ENCODE data around the gene MYH11.

The MYH11 gene

DNA sequence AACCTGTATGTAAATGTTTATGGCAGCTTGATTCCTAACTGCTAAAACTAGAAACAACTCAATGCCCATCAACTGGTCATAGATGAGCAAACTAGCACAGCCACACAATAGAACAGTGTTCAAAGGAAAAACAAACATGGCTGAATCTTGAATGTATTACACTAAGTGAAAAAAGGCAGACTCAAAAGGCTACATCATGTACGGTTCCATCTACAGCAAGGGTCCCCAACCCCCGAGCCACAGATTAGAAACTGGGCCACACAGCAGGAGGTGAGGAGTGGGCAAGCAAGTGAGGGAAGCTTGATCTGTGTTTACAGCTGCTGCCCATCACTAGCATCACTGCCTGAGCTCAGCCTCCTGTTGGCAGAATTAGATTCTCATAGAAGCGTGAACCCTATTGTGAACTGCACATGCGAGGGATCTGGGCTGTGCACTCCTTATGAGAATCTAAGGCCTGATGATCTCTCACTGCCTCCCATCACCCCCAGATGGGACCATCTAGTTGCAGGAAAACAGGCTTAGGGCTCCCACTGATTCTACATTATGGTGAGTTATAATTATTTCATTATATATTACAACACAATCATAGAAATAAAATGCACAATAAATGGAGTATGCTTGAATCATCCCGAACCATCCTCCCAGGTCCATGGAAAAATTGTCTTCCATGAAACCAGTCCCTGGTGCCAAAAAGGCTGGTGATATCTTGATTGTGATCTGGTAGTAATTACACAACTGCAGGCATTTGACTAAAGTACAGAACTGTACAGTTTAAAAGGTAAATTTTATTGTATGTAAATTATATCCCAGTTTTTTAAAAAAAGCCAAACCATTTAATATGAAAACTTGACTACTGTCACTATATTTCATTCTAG, 23.8 kb upstream of the MYH11 start:
- DNase-seq (ENCODE audit: low read depth, low spot score): no peak
- H3K4me3 ChIP-seq (ENCODE audit: low read depth, low read length): no peak overlapping the region
- TF ChIP-seq, protein P1, sequence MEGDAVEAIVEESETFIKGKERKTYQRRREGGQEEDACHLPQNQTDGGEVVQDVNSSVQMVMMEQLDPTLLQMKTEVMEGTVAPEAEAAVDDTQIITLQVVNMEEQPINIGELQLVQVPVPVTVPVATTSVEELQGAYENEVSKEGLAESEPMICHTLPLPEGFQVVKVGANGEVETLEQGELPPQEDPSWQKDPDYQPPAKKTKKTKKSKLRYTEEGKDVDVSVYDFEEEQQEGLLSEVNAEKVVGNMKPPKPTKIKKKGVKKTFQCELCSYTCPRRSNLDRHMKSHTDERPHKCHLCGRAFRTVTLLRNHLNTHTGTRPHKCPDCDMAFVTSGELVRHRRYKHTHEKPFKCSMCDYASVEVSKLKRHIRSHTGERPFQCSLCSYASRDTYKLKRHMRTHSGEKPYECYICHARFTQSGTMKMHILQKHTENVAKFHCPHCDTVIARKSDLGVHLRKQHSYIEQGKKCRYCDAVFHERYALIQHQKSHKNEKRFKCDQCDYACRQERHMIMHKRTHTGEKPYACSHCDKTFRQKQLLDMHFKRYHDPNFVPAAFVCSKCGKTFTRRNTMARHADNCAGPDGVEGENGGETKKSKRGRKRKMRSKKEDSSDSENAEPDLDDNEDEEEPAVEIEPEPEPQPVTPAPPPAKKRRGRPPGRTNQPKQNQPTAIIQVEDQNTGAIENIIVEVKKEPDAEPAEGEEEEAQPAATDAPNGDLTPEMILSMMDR (IDR thresholded peaks at IDR 0.05; ENCODE audit: low read depth, low read length): no peak
- in situ Hi-C loops (cut with HindIII; ENCODE audit: low sequenced_read_pairs): loop anchor here (25.0 kb wide), 1 partner anchor 107 kb away; no protein-coding TSS in a partner anchor

DNA sequence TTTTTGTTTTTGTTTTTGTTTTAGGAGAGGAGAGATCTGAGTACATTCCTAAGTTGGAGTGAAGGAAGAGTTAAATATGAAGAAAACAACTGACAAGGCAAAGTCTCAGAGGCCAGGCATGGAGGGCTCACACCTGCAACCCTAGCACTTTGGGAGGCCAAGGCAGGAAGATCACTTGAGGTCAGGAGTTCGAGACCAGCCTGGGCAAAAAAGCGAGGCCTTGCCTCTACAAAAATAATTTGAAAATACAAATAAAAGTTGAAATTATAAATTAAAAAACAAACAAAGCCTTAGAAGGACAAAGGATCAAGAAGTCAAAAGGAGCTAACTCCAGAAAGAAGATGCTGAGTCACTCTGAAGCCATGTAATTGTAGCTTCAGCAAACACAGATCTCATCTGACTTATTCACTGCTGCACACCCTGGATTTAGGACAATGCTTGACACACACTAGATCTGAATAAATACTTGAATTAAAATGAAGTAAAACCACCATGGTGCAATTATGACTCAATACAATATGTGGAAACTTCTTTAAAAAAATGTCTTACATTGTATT, 22.5 kb upstream of the MYH11 start:
- peak; percentile 84 for DNase-seq (ENCODE audit: low read depth, low spot score)
- in situ Hi-C loops (cut with HindIII; ENCODE audit: low sequenced_read_pairs): loop anchor here (25.0 kb wide), 1 partner anchor 108 kb away; no protein-coding TSS in a partner anchor
- TF ChIP-seq, protein P1 (IDR thresholded peaks at IDR 0.05; ENCODE audit: low read depth, low read length): no peak
- H3K4me3 ChIP-seq (ENCODE audit: low read depth, low read length): no peak overlapping the region

DNA sequence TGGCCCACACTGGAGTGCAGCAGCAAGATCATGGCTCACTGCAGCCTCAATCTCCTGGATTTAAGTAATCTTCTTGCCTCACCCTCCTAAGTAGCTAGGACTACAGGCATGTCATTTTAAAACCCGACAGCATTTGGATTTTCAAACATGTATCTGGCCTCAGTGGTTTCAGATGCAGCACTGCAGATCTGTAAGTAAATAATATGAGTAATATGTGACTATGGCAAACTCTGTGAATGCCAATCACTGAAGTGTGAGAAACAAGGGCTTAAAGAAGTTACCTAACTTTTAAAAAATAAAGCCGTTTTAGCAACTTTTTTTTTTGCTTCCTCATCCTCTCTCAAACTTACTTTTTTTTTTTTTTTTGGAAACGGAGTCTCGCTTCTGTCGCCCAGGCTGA, 19.7 kb upstream of the MYH11 start:
- no peak for DNase-seq (ENCODE audit: low read depth, low spot score)
- TF ChIP-seq, protein P1 (IDR thresholded peaks at IDR 0.05; ENCODE audit: low read depth, low read length): no peak
- in situ Hi-C loops (cut with HindIII; ENCODE audit: low sequenced_read_pairs): loop anchor here (25.0 kb wide), 1 partner anchor 111 kb away; no protein-coding TSS in a partner anchor
- H3K4me3 ChIP-seq (ENCODE audit: low read depth, low read length): no peak overlapping the region

DNA sequence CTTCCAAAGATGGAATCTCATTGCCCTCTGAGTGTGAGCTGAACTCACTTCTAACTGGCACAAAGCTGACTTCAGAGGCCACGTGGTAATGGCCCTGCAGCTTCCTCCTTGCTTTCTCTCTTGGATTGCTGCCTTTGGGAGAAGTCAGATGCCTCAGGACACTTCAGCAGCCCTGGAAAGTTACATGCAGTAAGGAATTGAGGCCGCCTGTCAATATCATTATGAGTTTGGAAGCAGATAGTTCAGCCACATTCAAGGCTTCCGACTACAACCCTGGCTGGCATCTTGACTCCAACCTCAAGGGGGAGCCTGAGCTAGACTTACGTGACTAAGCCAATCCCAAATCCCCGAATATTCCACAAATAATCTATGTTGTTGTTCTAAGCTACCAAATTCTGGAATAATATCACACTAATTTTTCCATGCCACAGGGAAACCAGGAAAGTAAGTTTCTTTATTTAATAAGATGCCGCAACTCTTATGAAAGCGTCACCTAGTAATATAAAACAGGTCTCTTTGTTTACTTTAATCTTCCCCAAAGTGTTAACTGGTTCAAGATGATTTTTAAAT, 18.0 kb upstream of the MYH11 start:
- in situ Hi-C loops (cut with HindIII; ENCODE audit: low sequenced_read_pairs): loop anchor here (25.0 kb wide), 1 partner anchor 112 kb away; no protein-coding TSS in a partner anchor
- no peak overlapping the region for H3K4me3 ChIP-seq (ENCODE audit: low read depth, low read length)
- TF ChIP-seq, protein P1 (IDR thresholded peaks at IDR 0.05; ENCODE audit: low read depth, low read length): peak; percentile 91
- DNase-seq (ENCODE audit: low read depth, low spot score): peak; percentile 72

DNA sequence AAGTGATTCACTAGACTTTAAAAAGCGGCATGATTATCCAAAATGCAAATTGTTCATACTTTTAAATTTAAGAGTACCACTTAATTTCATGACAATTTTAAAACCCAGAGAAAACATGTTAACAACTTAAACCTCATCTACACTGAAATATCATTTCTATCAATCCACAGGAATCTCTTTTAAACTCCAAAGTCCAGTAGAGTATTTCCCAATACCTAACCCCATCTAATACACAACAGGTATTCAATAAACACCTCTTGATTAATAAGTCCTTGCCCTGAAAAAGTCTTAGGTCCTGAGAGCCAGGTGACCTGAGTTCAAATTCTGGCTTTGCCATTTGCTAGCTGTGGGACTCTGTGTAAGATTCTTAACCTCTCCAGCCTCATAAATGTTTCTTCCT, 16.9 kb upstream of the MYH11 start:
- in situ Hi-C loops (cut with HindIII; ENCODE audit: low sequenced_read_pairs): no loop called here
- DNase-seq (ENCODE audit: low read depth, low spot score): no peak

DNA sequence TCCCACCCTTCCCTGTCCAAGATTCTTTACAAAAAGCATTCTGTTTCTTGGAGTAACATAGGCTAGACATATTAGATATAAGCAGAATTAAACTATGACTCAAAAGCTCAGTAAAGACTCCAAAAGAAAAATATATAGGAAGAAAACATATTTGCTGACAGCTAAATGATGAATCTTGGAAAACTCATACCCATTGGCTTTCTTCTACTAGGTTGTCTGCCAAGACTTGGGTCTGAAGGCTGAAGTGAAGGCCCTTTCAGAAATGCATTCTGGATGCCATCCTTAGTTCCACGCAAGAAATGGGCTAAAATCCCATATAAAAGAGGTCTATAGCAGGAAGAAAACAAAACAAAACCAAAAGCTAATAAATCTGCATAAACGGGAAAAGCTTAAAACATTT, 16.5 kb upstream of the MYH11 start:
- TF ChIP-seq, protein P1 (IDR thresholded peaks at IDR 0.05; ENCODE audit: low read depth, low read length): no peak
- in situ Hi-C loops (cut with HindIII; ENCODE audit: low sequenced_read_pairs): no loop called here
- no peak overlapping the region for H3K4me3 ChIP-seq (ENCODE audit: low read depth, low read length)
- DNase-seq (ENCODE audit: low read depth, low spot score): no peak

More for the DNA sequence above, 16.9 kb upstream of the MYH11 start:
- no peak overlapping the region for H3K4me3 ChIP-seq (ENCODE audit: low read depth, low read length)
- TF ChIP-seq, protein P1 (IDR thresholded peaks at IDR 0.05; ENCODE audit: low read depth, low read length): no peak

Measured in astrocyte of the spinal cord (primary cell).